Memory B cell (primary cell): ENCODE measurements around the gene SPTBN1.
A peak's percentile ranks its signal among the peaks of the same experiment; 100 is the strongest.

Experiments
- ATAC-seq: fragments of 150-1000 bp; cut with Tn5 transposase; 2 replicates; pipeline ENCODE4 v1.10.0; 2021; ENCODE audit warnings: low read depth, mild to moderate bottlenecking, moderate library complexity
- DNase-seq, 2 donors: peaks; one replicate each; pipeline ENCODE4 v3.0.0; 2022; ENCODE audit warnings: low spot score in 2 of 2
- H3K27ac Mint-ChIP-seq: one replicate; pipeline ENCODE4 v1.8.0; 2022; ENCODE audit warnings: mild to moderate bottlenecking, moderate library complexity, mixed read lengths
- H3K27me3 Mint-ChIP-seq: one replicate; pipeline ENCODE4 v1.8.0; 2022; ENCODE audit warnings: mixed read lengths
- H3K36me3 Mint-ChIP-seq: one replicate; pipeline ENCODE4 v1.8.0; 2022; ENCODE audit warnings: mild to moderate bottlenecking, mixed read lengths
- H3K4me1 Mint-ChIP-seq: one replicate; pipeline ENCODE4 v1.8.0; 2022; ENCODE audit warnings: mixed read lengths
- H3K4me3 Mint-ChIP-seq: one replicate; pipeline ENCODE4 v1.8.0; 2022; ENCODE audit warnings: mild to moderate bottlenecking, moderate library complexity, mixed read lengths
- H3K9me3 Mint-ChIP-seq: one replicate; pipeline ENCODE4 v1.8.0; 2022; ENCODE audit warnings: mixed read lengths

The SPTBN1 gene

GRCh38 chr2:54455563-54456361 lies at the start of gene SPTBN1:
Gene SPTBN1, plus strand, starts transcription at chr2:54456327. Its CDS starts 70,092 bp downstream, at chr2:54526419.
- H3K27me3 Mint-ChIP-seq: peaks cover 19% of the 10 kb centered on the region
- peaks cover 13% of the 10 kb centered on the region for H3K4me1 Mint-ChIP-seq
- DNase-seq: peak in 1 of 2 donors; percentile 23
- H3K27ac Mint-ChIP-seq: no peak within 1 kb of the TSS
- ATAC-seq: peak; percentile 25
- no peaks in the 10 kb centered on the region for H3K9me3 Mint-ChIP-seq
- no peaks in the 10 kb centered on the region for H3K36me3 Mint-ChIP-seq
- H3K4me3 Mint-ChIP-seq: peak within 1 kb of the TSS; percentile 89

DNA sequence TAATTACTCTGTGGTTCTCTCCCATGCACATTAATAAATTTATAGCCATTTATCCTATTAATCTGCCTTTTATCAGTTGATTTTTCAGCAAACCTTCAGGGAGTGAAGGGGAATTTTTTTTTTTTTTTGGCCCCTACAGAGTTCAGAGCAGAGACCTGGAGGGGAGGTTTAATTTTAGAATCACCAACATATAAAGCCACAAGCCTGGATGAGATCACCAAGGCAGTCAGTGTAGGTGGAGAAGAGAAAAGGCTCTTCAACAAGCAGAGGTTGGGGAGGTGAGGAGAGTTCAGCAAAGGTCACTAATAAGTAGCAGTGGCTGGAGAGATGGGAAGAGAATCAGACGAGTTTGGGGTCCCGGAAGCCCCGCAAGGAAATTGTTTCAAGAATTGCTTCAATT lies 48.4 kb upstream of the SPTBN1 start:
- DNase-seq (no peak), ATAC-seq (no peak)
- no peak overlapping the region for H3K27ac Mint-ChIP-seq
- peaks cover 3% of the 10 kb centered on the region for H3K4me1 Mint-ChIP-seq
- no peak overlapping the region for H3K4me3 Mint-ChIP-seq
- no peaks in the 10 kb centered on the region for H3K9me3 Mint-ChIP-seq
- peaks cover 18% of the 10 kb centered on the region for H3K27me3 Mint-ChIP-seq
- no peaks in the 10 kb centered on the region for H3K36me3 Mint-ChIP-seq

- peaks cover 18% of the 10 kb centered on the region for H3K27me3 Mint-ChIP-seq
- peaks cover 3% of the 10 kb centered on the region for H3K4me1 Mint-ChIP-seq
- H3K36me3 Mint-ChIP-seq: no peaks in the 10 kb centered on the region
- no peaks in the 10 kb centered on the region for H3K9me3 Mint-ChIP-seq
- H3K27ac Mint-ChIP-seq: no peak overlapping the region
- no peak overlapping the region for H3K4me3 Mint-ChIP-seq
- DNase-seq (no peak), ATAC-seq (no peak)
Observed at GRCh38 chr2:54408288-54408687, 47.8 kb upstream of the SPTBN1 start.

- Mint-ChIP-seq H3K4me1 (no peaks in the 10 kb centered on the region), H3K9me3 (no peaks in the 10 kb centered on the region), H3K36me3 (no peaks in the 10 kb centered on the region), H3K27me3 (peaks cover 18% of the 10 kb centered on the region), H3K4me3 (no peak overlapping the region), H3K27ac (no peak overlapping the region)
- no peak for ATAC-seq
- no peak for DNase-seq
Observed at GRCh38 chr2:54409752-54410151, 46.4 kb upstream of the SPTBN1 start.

DNA sequence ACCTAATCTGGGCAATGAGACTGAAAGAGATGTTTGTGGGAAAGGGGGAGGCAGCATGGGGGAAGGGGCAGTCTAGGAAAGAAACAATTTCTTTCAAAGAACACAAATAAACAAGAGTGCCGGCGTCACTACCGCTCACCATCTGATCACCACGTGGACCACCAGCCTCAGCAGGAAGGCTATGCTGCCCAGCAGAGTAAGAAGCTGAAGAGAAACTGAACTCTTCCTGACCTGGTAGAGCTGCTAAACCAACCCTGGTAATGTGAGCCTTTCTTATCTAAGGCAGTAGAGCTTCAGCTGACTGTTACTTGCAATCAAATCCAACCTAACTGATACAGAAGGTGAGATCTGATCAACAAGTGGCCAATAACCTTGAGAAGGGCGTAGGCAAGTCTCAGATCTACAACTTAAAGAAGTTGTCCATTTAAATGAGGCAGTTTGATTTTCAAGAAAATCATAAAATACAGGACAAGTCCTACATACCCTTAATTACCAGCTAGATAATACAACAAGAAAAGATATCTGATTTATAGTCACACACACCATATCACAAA lies 44.2 kb upstream of the SPTBN1 start:
- H3K9me3 Mint-ChIP-seq: no peaks in the 10 kb centered on the region
- H3K4me1 Mint-ChIP-seq: no peaks in the 10 kb centered on the region
- DNase-seq (no peak), ATAC-seq (no peak)
- H3K27ac Mint-ChIP-seq: no peak overlapping the region
- H3K36me3 Mint-ChIP-seq: no peaks in the 10 kb centered on the region
- peaks cover 21% of the 10 kb centered on the region for H3K27me3 Mint-ChIP-seq
- no peak overlapping the region for H3K4me3 Mint-ChIP-seq

DNA sequence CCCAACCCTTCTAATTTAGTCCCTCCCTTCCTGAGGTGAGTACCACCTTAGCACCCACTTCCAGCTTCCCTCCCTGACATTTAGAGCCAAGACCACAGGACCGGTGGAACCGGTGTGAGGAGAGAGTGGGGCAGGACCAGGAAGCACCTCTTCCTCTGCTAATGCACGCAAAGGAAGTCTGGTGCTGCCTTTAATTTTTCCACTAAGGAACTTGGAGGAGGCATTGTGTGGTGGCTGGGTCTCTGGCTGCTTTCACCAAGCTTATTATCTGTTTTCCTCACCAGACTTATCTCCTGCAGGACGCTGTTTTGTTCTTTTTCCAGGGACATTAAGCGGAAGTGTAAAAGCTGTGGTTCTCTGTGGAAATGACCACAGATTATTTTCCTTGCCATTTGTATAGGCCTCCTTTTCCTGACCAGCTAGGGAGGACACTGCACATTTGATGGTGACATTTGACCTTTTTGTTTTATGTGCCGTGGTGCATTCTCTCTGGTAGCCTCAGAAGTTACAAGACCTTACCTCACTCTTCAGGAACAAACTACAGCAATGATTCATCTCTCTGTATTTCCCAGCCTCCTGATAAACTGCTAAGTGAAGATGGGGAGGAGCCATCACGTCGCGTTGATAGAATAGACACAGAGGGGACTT lies 39.8 kb upstream of the SPTBN1 start:
- no peaks in the 10 kb centered on the region for H3K4me1 Mint-ChIP-seq
- no peaks in the 10 kb centered on the region for H3K9me3 Mint-ChIP-seq
- DNase-seq (no peak), ATAC-seq (no peak)
- no peak overlapping the region for H3K4me3 Mint-ChIP-seq
- peaks cover 8% of the 10 kb centered on the region for H3K27me3 Mint-ChIP-seq
- H3K36me3 Mint-ChIP-seq: no peaks in the 10 kb centered on the region
- no peak overlapping the region for H3K27ac Mint-ChIP-seq

DNA sequence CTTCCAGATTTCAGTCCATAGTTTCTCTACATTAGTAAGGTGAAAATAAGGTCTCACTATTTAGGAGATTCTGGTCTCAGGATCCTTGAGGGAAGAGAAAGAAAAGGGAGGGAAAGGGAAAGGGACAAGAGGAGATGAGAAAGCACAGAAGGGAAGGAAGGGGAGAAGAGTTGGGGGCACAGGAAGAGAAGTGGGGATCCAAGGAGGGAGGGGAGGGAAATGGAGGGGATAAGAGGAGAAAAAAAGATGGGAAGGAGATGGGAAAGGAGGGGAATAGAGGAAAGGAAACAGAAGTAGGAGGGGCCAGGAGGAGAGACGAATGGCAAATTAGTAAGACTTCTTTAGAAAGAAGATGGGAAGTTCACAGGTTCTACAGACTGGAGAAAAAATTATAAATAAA lies 39.2 kb upstream of the SPTBN1 start:
- no peaks in the 10 kb centered on the region for H3K9me3 Mint-ChIP-seq
- H3K4me1 Mint-ChIP-seq: no peaks in the 10 kb centered on the region
- H3K36me3 Mint-ChIP-seq: no peaks in the 10 kb centered on the region
- H3K27me3 Mint-ChIP-seq: peaks cover 6% of the 10 kb centered on the region
- H3K27ac Mint-ChIP-seq: no peak overlapping the region
- DNase-seq (no peak), ATAC-seq (no peak)
- H3K4me3 Mint-ChIP-seq: no peak overlapping the region

DNA sequence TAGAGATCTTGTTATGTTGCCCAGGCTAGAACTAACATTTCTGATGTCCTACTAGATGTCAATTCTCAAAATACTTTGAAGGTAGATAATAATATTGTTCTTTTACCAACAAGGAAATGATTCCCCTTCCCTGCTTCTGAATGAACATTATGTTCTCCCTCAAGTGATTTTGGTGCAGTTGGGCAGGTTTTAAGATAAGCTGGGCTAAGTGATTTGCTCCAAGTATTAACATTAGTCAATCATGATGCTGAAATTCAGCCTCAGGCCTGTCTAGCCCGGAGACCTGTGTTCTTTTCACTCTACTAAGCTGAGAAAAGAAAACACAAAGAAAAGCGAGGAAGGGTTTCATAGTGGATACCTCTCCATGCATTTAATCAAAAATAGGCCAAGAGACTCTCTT lies 38.5 kb upstream of the SPTBN1 start:
- Mint-ChIP-seq H3K4me1 (no peaks in the 10 kb centered on the region), H3K27ac (no peak overlapping the region), H3K27me3 (peaks cover 6% of the 10 kb centered on the region), H3K4me3 (no peak overlapping the region), H3K36me3 (no peaks in the 10 kb centered on the region), H3K9me3 (no peaks in the 10 kb centered on the region)
- DNase-seq (no peak), ATAC-seq (no peak)

DNA sequence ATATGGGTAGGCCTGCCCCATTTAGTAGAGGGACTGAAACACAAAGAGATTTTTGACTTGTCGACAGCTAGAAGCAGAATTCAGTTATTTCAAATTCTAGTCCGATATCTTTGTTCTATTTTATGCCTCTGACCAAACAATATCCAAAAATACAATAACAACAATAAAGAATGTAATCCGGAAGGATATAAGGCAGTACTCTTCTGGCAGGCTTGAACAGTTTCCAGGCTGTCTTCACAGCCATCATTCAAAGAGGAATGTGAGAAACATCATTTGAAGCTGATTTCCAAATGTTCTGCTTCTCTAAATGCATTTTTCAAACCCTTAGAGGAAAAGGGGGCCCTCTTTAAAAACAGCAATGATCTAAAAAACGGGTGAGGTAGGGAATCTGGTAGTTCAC lies 36.7 kb upstream of the SPTBN1 start:
- no peak for ATAC-seq
- no peak for DNase-seq
- Mint-ChIP-seq H3K4me3 (no peak overlapping the region), H3K9me3 (no peaks in the 10 kb centered on the region), H3K36me3 (no peaks in the 10 kb centered on the region), H3K4me1 (peaks cover 2% of the 10 kb centered on the region), H3K27ac (no peak overlapping the region), H3K27me3 (peaks cover 6% of the 10 kb centered on the region)

DNA sequence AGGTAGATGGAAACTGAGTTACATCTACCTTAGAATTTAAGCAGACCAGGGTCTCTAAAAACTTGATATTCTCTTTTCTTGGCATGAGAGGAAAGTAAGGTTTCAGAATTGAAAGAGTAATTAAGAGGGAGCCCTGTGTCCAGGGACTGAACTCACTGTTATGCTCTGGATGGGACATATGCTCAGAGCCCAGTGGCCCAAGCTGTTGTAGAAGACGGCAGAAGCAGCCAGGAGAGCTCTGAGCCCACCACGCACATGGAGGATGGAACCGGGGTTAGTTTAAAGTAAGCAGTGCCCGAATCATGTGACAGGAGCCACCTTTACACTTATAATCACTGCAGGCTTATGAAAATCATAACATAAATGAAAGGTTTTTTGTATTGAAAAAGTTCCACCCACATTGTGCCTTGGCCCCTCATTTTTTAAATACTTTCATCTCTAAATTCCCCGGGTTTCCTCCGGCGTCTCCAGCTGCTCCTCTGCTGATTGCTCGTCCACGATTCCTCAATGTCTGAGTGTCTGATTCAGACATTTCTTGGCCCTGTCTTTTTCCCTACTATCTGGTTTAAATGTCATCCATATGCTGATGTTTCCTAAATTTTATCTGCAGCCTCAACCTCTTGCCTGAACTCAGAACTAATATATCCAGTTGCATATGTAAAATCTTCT lies 36.1 kb upstream of the SPTBN1 start:
- H3K27me3 Mint-ChIP-seq: peaks cover 6% of the 10 kb centered on the region
- DNase-seq (no peak), ATAC-seq (no peak)
- no peak overlapping the region for H3K27ac Mint-ChIP-seq
- H3K4me3 Mint-ChIP-seq: no peak overlapping the region
- H3K36me3 Mint-ChIP-seq: no peaks in the 10 kb centered on the region
- H3K4me1 Mint-ChIP-seq: peaks cover 2% of the 10 kb centered on the region
- H3K9me3 Mint-ChIP-seq: no peaks in the 10 kb centered on the region

GRCh38 chr2:54420524-54421172 lies 35.5 kb upstream of the SPTBN1 start:
- no peaks in the 10 kb centered on the region for H3K9me3 Mint-ChIP-seq
- peaks cover 5% of the 10 kb centered on the region for H3K27me3 Mint-ChIP-seq
- no peak for DNase-seq
- H3K4me1 Mint-ChIP-seq: peaks cover 2% of the 10 kb centered on the region
- H3K27ac Mint-ChIP-seq: no peak overlapping the region
- ATAC-seq: no peak
- H3K36me3 Mint-ChIP-seq: no peaks in the 10 kb centered on the region
- H3K4me3 Mint-ChIP-seq: no peak overlapping the region

DNA sequence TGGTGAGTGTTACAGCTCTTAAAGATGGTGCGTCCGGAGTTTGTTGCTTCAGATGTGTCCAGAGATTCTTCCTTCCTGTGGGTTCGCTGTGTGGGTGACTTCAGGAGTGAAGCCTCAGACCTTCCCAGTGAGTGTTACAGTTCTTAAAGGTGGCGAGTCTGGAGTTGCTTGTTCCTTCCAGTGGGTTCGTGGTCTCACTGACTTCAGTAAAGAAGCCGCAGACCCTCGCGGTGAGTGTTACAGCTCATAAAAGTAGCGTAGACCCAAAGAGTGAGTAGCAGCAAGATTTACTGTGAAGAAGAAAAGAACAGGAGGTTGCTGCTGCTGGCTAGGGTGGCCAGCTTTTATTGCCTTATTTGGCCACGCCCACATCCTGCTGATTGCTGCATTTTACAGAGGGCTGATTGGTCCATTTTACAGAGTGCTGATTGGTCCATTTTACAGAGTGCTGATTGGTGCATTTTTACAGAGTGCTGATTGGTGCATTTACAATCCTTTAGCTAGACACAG lies 34.0 kb upstream of the SPTBN1 start:
- DNase-seq (no peak), ATAC-seq (no peak)
- Mint-ChIP-seq H3K4me3 (no peak overlapping the region), H3K4me1 (peaks cover 2% of the 10 kb centered on the region), H3K27ac (no peak overlapping the region), H3K9me3 (no peaks in the 10 kb centered on the region), H3K27me3 (peaks cover 1% of the 10 kb centered on the region), H3K36me3 (no peaks in the 10 kb centered on the region)

DNA sequence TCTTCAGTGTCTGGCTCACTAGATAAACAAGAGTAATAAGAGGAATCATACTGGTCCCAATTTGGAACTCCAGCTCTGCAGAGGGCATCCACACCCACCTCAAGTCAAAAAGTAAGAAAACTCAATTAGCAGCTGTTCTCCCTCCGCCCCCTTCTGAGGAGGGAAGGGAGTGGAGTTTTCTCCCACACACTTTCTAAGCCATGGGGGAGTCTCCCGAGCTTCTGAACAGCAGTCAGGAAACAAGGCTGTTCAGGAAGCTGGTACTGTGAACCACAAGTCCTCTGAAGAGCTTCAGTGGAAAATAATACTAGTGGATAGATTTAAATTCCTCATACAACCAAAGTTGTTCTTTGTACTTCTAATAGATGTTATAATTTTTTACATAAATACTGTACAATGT lies 32.9 kb upstream of the SPTBN1 start:
- no peak overlapping the region for H3K27ac Mint-ChIP-seq
- H3K27me3 Mint-ChIP-seq: peaks cover 1% of the 10 kb centered on the region
- H3K36me3 Mint-ChIP-seq: no peaks in the 10 kb centered on the region
- ATAC-seq (no peak), DNase-seq (no peak)
- no peaks in the 10 kb centered on the region for H3K9me3 Mint-ChIP-seq
- peaks cover 2% of the 10 kb centered on the region for H3K4me1 Mint-ChIP-seq
- no peak overlapping the region for H3K4me3 Mint-ChIP-seq
